H9 (cell line): ENCODE results near the gene MYL3. TPM values are rescaled to one million over a fixed set of nuclear protein-coding genes. Genes with fewer than 3 reads are reported as not detected.

Experiments used
- DNase-seq: peaks from one replicate; pipeline ENCODE4 v3.0.0-alpha.2; 2017
- H2AFZ ChIP-seq: one replicate; pipeline ENCODE4 v1.6.1; 2013; ENCODE audit warnings: mild to moderate bottlenecking, low read length, control low read depth, moderate library complexity
- H2AK5ac ChIP-seq: 2 replicates; pipeline ENCODE4 v1.6.1; 2013; ENCODE audit warnings: low read length, control low read depth, mixed read lengths; ENCODE audit not compliant: insufficient read length
- H2BK120ac ChIP-seq: one replicate; pipeline ENCODE4 v1.6.1; 2013; ENCODE audit warnings: low read depth, mild to moderate bottlenecking, low read length, control low read depth, inconsistent platforms; ENCODE audit not compliant: poor library complexity, severe bottlenecking
- H2BK12ac ChIP-seq: 2 replicates; pipeline ENCODE4 v1.6.1; 2013; ENCODE audit warnings: low read length, control low read depth, mixed read lengths, low read depth; ENCODE audit not compliant: insufficient read length
- H2BK15ac ChIP-seq: 2 replicates; pipeline ENCODE4 v1.6.1; 2013; ENCODE audit warnings: low read depth, low read length, control low read depth
- H2BK20ac ChIP-seq: one replicate; pipeline ENCODE4 v1.6.1; 2013; ENCODE audit warnings: low read depth, mild to moderate bottlenecking, low read length, control low read depth, inconsistent platforms; ENCODE audit not compliant: poor library complexity, severe bottlenecking
- H2BK5ac ChIP-seq: 2 replicates; pipeline ENCODE4 v1.6.1; 2013; ENCODE audit warnings: low read length, control low read depth, mixed read lengths; ENCODE audit not compliant: insufficient read length
- H3K14ac ChIP-seq: 2 replicates; pipeline ENCODE4 v1.6.1; 2013; ENCODE audit warnings: low read length, control low read depth; ENCODE audit not compliant: insufficient read depth
- H3K18ac ChIP-seq: 2 replicates; pipeline ENCODE4 v1.6.1; 2013; ENCODE audit warnings: low read depth, mild to moderate bottlenecking, mixed read lengths, low read length, control low read depth; ENCODE audit not compliant: insufficient read length
- H3K23ac ChIP-seq: 2 replicates; pipeline ENCODE4 v1.6.1; 2013; ENCODE audit warnings: low read length, control low read depth, mixed read lengths, low read depth; ENCODE audit not compliant: insufficient read length
- H3K23me2 ChIP-seq: 2 replicates; pipeline ENCODE4 v1.6.1; 2013; ENCODE audit warnings: low read depth, mild to moderate bottlenecking, mixed read lengths, low read length, control low read depth; ENCODE audit not compliant: insufficient read length, poor library complexity, severe bottlenecking
- H3K27ac ChIP-seq: 2 replicates; pipeline ENCODE4 v1.5.1; 2013; ENCODE audit warnings: low read length, control low read depth, mixed read lengths, low read depth; ENCODE audit not compliant: insufficient read length
- H3K27me3 ChIP-seq: 2 replicates; pipeline ENCODE4 v1.6.1; 2013; ENCODE audit warnings: low read length, control low read depth, inconsistent platforms; ENCODE audit not compliant: insufficient read depth
- H3K4ac ChIP-seq: 2 replicates; pipeline ENCODE4 v1.6.1; 2013; ENCODE audit warnings: low read depth, mild to moderate bottlenecking, control low read depth, inconsistent platforms, low read length, moderate library complexity
- H3K4me1 ChIP-seq: 2 replicates; pipeline ENCODE4 v1.6.1; 2013; ENCODE audit warnings: low read length, control low read depth, inconsistent platforms; ENCODE audit not compliant: insufficient read depth
- H3K4me2 ChIP-seq: 2 replicates; pipeline ENCODE4 v1.6.1; 2013; ENCODE audit warnings: low read length, control low read depth, mixed read lengths; ENCODE audit not compliant: insufficient read length, insufficient read depth
- H3K56ac ChIP-seq: 2 replicates; pipeline ENCODE4 v1.6.1; 2013; ENCODE audit warnings: low read depth, mild to moderate bottlenecking, mixed read lengths, low read length, control low read depth; ENCODE audit not compliant: insufficient read length
- H3K79me1 ChIP-seq: 2 replicates; pipeline ENCODE4 v1.6.1; 2013; ENCODE audit warnings: low read depth, mild to moderate bottlenecking, moderate library complexity, low read length, control low read depth, inconsistent platforms; ENCODE audit not compliant: insufficient read depth, poor library complexity, severe bottlenecking
- H3K79me2 ChIP-seq: 2 replicates; pipeline ENCODE4 v1.6.1; 2013; ENCODE audit warnings: low read length, control low read depth, inconsistent platforms; ENCODE audit not compliant: insufficient read depth
- H3K9ac ChIP-seq: 2 replicates; pipeline ENCODE4 v1.6.1; 2013; ENCODE audit warnings: low read length, control low read depth, mixed read lengths; ENCODE audit not compliant: insufficient read length; ENCODE audit errors: extremely low read depth
- H3K9me3 ChIP-seq: one replicate; pipeline ENCODE4 v1.6.1; 2013; ENCODE audit warnings: low read depth, low read length, inconsistent platforms; ENCODE audit not compliant: control insufficient read depth
- H3T11ph ChIP-seq: one replicate; pipeline ENCODE4 v1.6.1; 2013; ENCODE audit warnings: mild to moderate bottlenecking, low read length, control low read depth, inconsistent platforms
- H4K20me1 ChIP-seq: one replicate; pipeline ENCODE4 v1.6.1; 2013; ENCODE audit not compliant: control insufficient read depth, insufficient read length, insufficient read depth
- H4K5ac ChIP-seq: 2 replicates; pipeline ENCODE4 v1.6.1; 2013; ENCODE audit warnings: low read depth, mild to moderate bottlenecking, mixed read lengths, low read length, control low read depth; ENCODE audit not compliant: insufficient read length
- H4K8ac ChIP-seq: replicated peaks from 2 replicates; pipeline ENCODE4 v1.6.1; 2013; ENCODE audit warnings: low read length, control low read depth, mixed read lengths, low read depth; ENCODE audit not compliant: insufficient read length
- H4K91ac ChIP-seq: 2 replicates; pipeline ENCODE4 v1.6.1; 2013; ENCODE audit warnings: low read depth, mild to moderate bottlenecking, moderate library complexity, mixed read lengths, low read length, control low read depth; ENCODE audit not compliant: insufficient read length
- H3K27ac Mint-ChIP-seq, 3 experiments: 2 replicates in 2 of 3; 3 replicates in 1 of 3; pipeline ENCODE4 v1.8.0; 2020 to 2021; ENCODE audit warnings: mixed read lengths in 3 of 3, mild to moderate bottlenecking in 1 of 3, moderate library complexity in 1 of 3
- H3K27me3 Mint-ChIP-seq: 2 replicates; pipeline ENCODE4 v1.8.0; 2021; ENCODE audit warnings: low read depth, mild to moderate bottlenecking, moderate library complexity, mixed read lengths
- H3K36me3 Mint-ChIP-seq, 3 experiments: 2 replicates in 2 of 3; 3 replicates in 1 of 3; pipeline ENCODE4 v1.8.0; 2020 to 2021; ENCODE audit warnings: low read depth in 3 of 3, mixed read lengths in 3 of 3; ENCODE audit not compliant: insufficient read depth in 1 of 3
- H3K4me1 Mint-ChIP-seq, 2 experiments: 2 replicates each; pipeline ENCODE4 v1.8.0; 2020; ENCODE audit warnings: mixed read lengths in 2 of 2
- H3K4me3 Mint-ChIP-seq, 2 experiments: 2 replicates in 1 of 2; 3 replicates in 1 of 2; pipeline ENCODE4 v1.8.0; 2020 to 2021; ENCODE audit warnings: mild to moderate bottlenecking in 2 of 2, mixed read lengths in 2 of 2, moderate library complexity in 1 of 2
- H3K9me3 Mint-ChIP-seq, 2 experiments: 2 replicates in 1 of 2; 3 replicates in 1 of 2; pipeline ENCODE4 v1.8.0; 2020; ENCODE audit warnings: mild to moderate bottlenecking in 2 of 2, mixed read lengths in 2 of 2, moderate library complexity in 1 of 2
- WGBS: extraction: QIAGEN DNeasy Blood & Tissue Kit; methylation state at CpG from one replicate; pipeline ENCODE4 v1.1.7; 2013; ENCODE audit warnings: missing lambda C conversion rate, low lambda C conversion rate, mixed read lengths; ENCODE audit not compliant: insufficient read length; ENCODE audit errors: extremely low coverage; 5-methylcytosine and 5-hydroxymethylcytosine counted together
- total RNA-seq: library from RNA; stranded (reverse); gene quantifications from 2 replicates; pipeline ENCODE4 v1.2.1, GENCODE V29; 2021
- TF ChIP-seq, protein P1 (sequence below): fragments of 200-600 bp; sonication (generic); conservative IDR thresholded peaks from 3 replicates; pipeline ENCODE4 v1.8.0; 2021; ENCODE audit warnings: antibody characterized with exemption, mild to moderate bottlenecking

MYL3 gene
- total RNA-seq, 1 experiment from 2014 or later, result 0.24 TPM

DNA sequence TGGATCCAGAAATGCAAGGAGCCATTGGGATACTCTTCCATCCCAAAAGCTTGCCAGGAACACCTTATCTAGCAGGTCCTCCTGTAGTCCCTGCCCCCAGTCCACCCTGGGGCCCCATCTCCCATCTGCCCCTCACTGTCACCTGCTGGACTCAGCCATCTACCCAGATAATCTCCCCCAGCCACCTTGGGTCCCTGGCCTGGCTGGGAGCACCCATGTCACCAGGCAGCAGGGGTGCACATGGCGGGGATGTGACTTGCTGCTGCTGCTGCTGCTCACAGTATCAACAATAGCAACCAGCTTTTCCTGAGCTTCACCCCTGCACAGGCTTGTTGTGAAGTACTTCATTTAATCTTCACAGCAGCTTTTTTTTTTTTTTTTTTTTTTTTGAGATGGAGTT is 26.9 kb upstream of the MYL3 start:
- Histone ChIP-seq H2BK15ac (no peak overlapping the region), H4K5ac (no peak overlapping the region), H3K4me2 (no peak overlapping the region), H3K4me1 (no peaks in the 10 kb centered on the region; the same call in 1 of the 2 replicates), H3K18ac (no peak overlapping the region), H3K79me2 (no peaks in the 10 kb centered on the region), H3K56ac (no peak overlapping the region), H3K79me1 (no peaks in the 10 kb centered on the region), H3K23me2 (peaks cover 8% of the 10 kb centered on the region), H4K8ac (no peak overlapping the region), H4K91ac (no peak overlapping the region), H2BK120ac (no peak overlapping the region), H3K9me3 (no peaks in the 10 kb centered on the region), H3K27me3 (peaks cover 35% of the 10 kb centered on the region; the same call in 1 of the 2 replicates), H3K27ac (no peak overlapping the region), H3K14ac (no peak overlapping the region), H3K9ac (no peak overlapping the region), H3K4ac (no peak overlapping the region), H2BK5ac (no peak overlapping the region), H2AK5ac (no peak overlapping the region), H3T11ph (no peak overlapping the region), H3K23ac (no peak overlapping the region), H4K20me1 (no peaks in the 10 kb centered on the region), H2BK12ac (no peak overlapping the region), H2AFZ (no peak overlapping the region), H2BK20ac (no peak overlapping the region)
- no peak for DNase-seq
- Mint-ChIP-seq H3K4me3 (no peak overlapping the region), H3K27ac (no peak overlapping the region), H3K9me3 (no peaks in the 10 kb centered on the region; a peak in 1 of 5 replicates), H3K27me3 (peaks cover 99% of the 10 kb centered on the region), H3K4me1 (peaks cover 25% of the 10 kb centered on the region in 2 experiments), H3K36me3 (no peaks in the 10 kb centered on the region)
- TF ChIP-seq, protein P1, sequence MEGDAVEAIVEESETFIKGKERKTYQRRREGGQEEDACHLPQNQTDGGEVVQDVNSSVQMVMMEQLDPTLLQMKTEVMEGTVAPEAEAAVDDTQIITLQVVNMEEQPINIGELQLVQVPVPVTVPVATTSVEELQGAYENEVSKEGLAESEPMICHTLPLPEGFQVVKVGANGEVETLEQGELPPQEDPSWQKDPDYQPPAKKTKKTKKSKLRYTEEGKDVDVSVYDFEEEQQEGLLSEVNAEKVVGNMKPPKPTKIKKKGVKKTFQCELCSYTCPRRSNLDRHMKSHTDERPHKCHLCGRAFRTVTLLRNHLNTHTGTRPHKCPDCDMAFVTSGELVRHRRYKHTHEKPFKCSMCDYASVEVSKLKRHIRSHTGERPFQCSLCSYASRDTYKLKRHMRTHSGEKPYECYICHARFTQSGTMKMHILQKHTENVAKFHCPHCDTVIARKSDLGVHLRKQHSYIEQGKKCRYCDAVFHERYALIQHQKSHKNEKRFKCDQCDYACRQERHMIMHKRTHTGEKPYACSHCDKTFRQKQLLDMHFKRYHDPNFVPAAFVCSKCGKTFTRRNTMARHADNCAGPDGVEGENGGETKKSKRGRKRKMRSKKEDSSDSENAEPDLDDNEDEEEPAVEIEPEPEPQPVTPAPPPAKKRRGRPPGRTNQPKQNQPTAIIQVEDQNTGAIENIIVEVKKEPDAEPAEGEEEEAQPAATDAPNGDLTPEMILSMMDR, result no peak
- no CpG with 5 or more reads among the region's 1 CpG for WGBS
